ENCODE measurements around the gene NLRP11.

NLRP11 gene

DNA sequence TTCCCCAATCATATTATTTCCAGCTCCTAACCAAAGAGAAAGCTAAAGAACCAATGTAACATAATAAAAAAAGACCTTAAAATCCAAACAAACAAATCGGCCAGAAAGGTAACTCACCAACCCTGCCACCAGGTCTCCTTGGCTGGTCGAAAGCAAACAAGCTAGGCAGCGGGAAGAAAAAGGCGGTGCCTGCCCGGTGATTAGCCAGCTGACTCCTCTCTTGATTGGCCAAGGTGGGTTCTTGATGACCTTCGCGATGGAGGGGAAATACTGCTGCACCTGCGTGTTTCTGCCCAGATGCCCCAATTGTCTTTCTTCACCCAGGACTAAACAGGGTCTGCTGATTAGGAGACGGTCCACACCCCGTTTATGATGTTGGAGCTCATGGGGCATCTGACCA lies at the start of gene NLRP11:
Gene NLRP11 (minus strand): TSS at position 154 of the 400 bp plus-strand sequence. CDS start 13,825 bp downstream, outside the sequence.
- DNase-seq (ENCODE audit: low spot score), result no peak

DNA sequence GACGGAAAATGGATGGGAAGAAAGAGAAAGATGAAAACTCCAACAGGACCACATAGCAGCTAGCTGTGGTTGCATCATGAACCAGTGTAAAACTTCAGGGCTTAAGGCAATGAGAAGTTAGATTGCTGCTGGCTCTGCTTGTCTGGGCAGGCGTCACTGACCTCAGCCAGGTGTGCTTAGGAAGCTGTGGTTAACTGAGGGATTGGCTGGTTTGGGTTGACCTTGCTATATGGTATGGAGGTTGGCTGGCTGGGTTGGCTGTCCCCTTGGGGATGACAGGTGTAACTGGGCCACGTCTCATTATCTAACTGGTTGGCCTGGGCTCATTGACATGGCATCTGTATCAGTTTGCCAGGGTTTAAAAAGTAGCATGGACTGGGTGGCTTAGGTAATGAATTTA lies 45.4 kb upstream of the NLRP11 start:
- no peak for DNase-seq (ENCODE audit: low spot score)

DNA sequence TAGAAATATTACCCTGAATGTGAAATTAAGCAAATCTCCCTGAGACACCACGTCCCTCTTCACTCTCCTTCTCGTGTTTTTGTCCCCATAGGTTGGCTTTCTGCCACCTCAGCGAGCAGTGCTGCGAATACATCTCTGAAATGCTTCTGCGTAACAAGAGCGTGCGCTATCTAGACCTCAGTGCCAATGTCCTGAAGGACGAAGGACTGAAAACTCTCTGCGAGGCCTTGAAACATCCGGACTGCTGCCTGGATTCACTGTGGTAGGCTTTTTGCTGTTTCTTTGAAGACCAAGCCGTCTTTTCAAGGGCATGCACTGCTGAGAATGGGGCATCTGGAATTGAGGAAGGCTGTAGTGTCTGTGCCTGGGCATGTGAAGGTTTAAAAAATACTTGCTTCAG lies 38.9 kb upstream of the NLRP11 start:
- DNase-seq (ENCODE audit: low spot score), result no peak

DNA sequence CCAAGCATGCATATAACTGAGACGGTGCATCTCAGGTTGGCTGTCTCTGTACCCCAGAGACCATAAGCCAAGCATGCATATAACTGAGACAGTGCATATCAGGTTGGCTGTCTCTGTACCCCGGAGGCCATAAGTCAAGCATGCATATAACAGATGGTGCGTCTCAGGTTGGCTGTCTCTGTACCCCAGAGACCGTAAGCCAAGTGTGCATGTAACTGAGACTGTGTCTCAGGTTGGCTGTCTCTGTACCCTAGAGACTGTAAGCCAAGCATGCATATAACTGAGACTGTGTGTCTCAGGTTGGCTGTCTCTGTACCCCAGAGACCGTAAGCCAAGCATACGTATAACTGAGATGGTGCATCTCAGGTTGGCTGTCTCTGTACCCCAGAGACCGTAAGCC lies 35.3 kb upstream of the NLRP11 start:
- DNase-seq (ENCODE audit: low spot score), result no peak

GRCh38 chr19:55866521-55866920 lies 34.7 kb upstream of the NLRP11 start:
- DNase-seq (ENCODE audit: low spot score), result no peak

GRCh38 chr19:55858969-55859368 lies 27.2 kb upstream of the NLRP11 start:
- no peak for DNase-seq (ENCODE audit: low spot score)

GRCh38 chr19:55858401-55858800 lies 26.6 kb upstream of the NLRP11 start:
- no peak for DNase-seq (ENCODE audit: low spot score)

DNA sequence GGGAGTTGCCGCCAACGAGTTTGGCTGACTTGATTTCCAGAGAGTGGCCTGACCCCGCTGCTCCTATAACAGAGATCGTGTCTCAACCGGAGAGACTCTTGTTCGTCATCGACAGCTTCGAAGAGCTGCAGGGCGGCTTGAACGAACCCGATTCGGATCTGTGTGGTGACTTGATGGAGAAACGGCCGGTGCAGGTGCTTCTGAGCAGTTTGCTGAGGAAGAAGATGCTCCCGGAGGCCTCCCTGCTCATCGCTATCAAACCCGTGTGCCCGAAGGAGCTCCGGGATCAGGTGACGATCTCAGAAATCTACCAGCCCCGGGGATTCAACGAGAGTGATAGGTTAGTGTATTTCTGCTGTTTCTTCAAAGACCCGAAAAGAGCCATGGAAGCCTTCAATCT lies 26.2 kb upstream of the NLRP11 start:
- no peak for DNase-seq (ENCODE audit: low spot score)

DNA sequence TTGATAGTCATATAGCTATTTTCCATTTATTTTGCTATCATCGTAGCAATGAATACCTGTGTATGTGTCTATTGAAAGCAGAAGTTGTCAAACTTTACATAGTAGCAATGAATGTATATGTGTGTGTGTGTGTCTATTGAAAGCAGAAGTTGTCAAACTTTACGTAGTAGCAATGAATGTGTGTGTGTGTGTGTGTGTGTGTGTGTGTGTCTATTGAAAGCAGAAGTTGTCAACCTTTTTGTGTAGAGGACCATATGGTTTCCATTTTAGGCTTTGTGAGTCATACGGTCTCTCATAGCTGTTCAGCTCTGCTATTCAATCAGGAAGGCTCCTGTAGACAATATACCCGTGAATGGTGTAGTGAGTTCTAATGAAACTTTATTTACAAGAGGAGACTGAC lies 25.4 kb upstream of the NLRP11 start:
- no peak for DNase-seq (ENCODE audit: low spot score)

DNA sequence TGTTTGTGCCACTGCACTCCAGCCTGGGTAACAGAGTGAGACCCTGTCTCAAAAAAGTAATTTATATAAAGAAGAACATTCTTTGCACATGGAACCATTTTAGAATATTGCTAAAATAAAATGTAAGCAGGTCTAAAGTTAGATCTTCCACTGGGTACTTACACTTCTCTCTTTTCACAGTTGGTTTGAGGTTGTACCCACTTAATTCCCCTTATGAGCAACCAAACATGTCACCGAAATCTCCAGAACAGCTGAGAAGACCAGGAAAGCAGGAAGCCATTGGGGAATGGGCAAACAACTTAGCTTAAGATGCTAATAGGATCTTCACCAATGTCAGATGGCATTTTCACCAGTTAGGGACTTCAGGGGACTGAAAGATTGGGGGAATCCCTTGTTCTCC lies 23.4 kb upstream of the NLRP11 start:
- DNase-seq (ENCODE audit: low spot score), result no peak

GRCh38 chr19:55838906-55839305 lies 7.1 kb upstream of the NLRP11 start:
- no peak for DNase-seq (ENCODE audit: low spot score)

- no peak for DNase-seq (ENCODE audit: low spot score)
Measured at GRCh38 chr19:55838251-55838650, 6.5 kb upstream of the NLRP11 start.

DNA sequence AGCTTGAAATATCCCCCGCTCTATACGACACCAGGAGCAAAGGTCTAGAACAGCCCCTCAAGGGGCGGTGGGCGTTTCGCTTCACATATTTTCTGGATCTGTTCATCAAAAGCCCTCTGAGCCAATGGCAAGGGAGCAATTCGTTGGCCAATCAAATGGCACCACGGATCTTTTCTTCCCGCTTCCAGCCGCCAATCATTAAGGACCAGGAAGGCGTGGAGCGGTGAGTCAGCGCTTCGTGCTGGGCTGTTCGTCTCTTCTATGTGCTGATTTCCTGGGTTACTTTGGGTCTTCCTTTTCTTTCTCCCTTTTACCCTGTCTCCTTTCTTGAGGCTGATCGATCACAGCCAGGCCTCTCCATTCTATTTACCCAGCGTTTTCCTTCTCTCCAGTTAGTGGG lies 4.5 kb upstream of the NLRP11 start, which contains the start of gene NLRP4:
Gene NLRP4 (plus strand): TSS at position 201 of the 400 bp plus-strand sequence. CDS start 15,541 bp downstream, outside the sequence.
- DNase-seq (ENCODE audit: low spot score), result no peak

DNA sequence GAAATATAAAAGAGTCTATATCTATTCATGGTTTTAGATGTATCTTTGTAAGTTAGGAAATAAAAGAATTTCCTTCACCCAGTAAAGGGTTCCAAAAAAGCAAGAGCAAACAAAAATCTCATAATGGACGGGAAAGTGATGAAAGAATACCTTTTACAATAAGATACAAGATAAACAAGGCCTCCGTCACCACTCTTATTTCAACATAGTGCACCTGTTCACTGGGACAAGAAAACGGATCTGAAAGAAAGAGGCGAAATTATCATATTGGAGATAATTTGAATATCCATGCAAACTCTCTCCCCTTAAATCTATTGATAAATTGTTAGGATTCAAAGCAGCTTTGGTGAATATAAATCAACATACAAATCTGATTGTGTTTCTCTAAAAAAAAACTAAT lies 877 bp upstream of the NLRP11 start:
- no peak for DNase-seq (ENCODE audit: low spot score)

DNA sequence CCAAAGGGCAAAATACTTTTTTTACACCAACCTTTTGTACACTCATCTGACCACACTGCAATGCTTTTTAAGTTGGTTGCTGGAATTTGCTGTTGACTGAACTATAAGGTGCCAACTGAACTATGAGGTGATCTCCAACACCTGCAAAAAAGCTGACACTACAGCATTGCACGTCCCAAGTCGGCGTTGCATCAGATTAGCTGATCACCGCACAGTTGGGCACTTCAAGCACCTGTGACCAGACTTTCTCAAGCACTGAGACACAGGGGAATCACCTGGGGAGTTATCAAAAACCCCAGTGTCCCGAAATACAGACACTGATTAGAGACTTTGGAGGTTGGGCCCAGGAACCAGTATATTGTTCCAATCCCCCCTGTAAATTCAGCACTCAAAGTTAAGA lies 1.1 kb downstream of the NLRP11 start:
- DNase-seq (ENCODE audit: low spot score), result no peak

- no peak for DNase-seq (ENCODE audit: low spot score)
Measured at GRCh38 chr19:55820037-55820436, 11.8 kb downstream of the NLRP11 start.

GRCh38 chr19:55813906-55814305 lies 17.9 kb downstream of the NLRP11 start:
- no peak for DNase-seq (ENCODE audit: low spot score)

DNA sequence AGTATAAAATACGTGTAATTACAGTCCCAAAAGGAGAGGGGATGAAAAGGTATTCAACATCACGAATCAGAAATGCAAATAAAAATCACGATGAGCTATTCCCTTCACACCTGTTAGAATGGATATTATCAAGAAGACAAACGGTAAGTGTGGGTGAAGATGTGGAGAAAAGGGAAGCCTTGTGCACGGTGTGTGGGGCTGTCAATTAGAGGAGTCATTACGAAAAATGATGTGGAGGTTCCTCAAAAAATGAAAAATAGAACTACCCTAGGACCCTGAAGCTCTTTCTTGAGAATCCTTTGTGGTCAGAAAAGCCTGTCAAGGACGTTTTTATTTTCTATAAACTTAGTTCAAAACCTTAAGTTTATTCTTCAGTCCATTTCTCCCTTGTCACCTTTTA lies 19.4 kb downstream of the NLRP11 start:
- DNase-seq (ENCODE audit: low spot score), result no peak

- DNase-seq (ENCODE audit: low spot score), result no peak
Measured at GRCh38 chr19:55811340-55811739, 20.5 kb downstream of the NLRP11 start.

GRCh38 chr19:55809381-55810058 lies 22.3 kb downstream of the NLRP11 start:
- peak; percentile 41 for DNase-seq (ENCODE audit: low spot score)

- no peak for DNase-seq (ENCODE audit: low spot score)
Measured at GRCh38 chr19:55802281-55802680, 29.5 kb downstream of the NLRP11 start.

DNA sequence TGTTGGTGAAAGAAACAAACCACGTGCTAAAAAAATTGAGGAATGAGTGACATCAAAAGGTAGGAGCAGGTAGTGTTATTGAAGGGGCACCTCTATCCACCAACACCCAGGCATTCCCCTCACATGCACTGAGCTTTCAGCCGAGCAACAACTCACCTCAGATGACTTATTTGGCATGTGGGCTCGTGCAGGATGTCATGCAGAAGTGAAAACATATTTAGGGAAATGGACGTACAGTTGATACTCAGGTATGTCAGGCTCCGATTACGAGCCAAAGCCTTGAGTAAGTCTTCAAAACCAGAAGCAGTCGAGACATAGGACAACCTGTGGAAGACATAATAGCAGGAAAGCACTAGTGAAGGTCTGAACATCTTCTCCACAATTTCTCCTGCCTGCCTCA lies 30.4 kb downstream of the NLRP11 start:
- DNase-seq (ENCODE audit: low spot score), result no peak

DNA sequence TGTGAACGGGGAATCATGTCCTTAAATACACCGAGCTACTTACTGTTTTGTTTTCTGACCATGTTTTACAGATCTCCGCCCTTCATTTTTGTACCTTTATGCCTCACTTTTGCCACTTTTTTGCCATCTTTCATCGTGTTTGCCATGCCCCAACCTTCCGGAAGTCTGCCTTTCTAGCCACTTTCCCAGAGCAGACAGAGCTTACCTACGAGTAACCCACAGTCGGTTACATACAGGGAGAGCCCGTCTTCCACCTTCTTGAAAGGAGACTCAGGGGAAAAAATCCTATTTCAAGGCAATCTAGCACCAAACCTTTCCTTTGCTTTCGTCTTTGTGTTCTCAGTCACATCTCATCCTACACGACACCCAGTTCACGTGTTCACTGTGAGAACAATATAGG lies 36.8 kb downstream of the NLRP11 start:
- DNase-seq (ENCODE audit: low spot score), result no peak

DNA sequence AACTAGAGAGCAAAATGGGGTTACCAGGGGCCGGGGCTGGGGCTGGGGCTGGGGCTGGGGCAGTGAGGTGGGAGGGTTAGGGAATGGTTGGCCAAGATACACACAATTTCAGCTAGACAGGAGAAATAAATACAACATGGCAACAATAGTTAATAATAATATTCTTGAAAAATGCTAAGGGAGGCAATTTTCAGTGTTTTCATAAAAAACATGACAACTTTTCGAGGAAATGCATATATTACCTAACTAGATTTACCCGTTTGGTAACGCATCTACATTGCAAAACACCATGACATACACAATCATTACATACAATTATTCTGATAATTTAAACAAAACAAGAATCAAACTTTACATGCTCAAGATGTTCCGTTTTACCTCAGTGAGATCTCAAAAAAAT lies 50.7 kb downstream of the NLRP11 start:
- no peak for DNase-seq (ENCODE audit: low spot score)

Measured in HuH-7.5 (cell line).